ENCODE results near the gene PRPF38B.
"Not testable (repeated sequence)": the region's sequence is repeated elsewhere in the genome, so short reads cannot be mapped to it uniquely, and the experiment has no call there.

The PRPF38B gene

GRCh38 chr1:108681701-108682100, 10.4 kb upstream of the PRPF38B start:
- DNase-seq: not testable (repeated sequence)

- DNase-seq: no peak
Observed at GRCh38 chr1:108685529-108685928, 6.6 kb upstream of the PRPF38B start.

GRCh38 chr1:108686614-108687313, 5.3 kb upstream of the PRPF38B start:
- no peak for DNase-seq

GRCh38 chr1:108691128-108691941, 775 bp upstream of the PRPF38B start:
- DNase-seq: no peak

GRCh38 chr1:108692724-108693655, 880 bp downstream of the PRPF38B start:
- DNase-seq: peak; percentile 44

GRCh38 chr1:108695535-108695934, 3.4 kb downstream of the PRPF38B start:
- DNase-seq: no peak

- no peak for DNase-seq
Observed at GRCh38 chr1:108699375-108700332, 7.5 kb downstream of the PRPF38B start.

- no peak for DNase-seq
Observed at GRCh38 chr1:108701176-108701849, 9.2 kb downstream of the PRPF38B start.

- DNase-seq: not testable (repeated sequence)
Observed at GRCh38 chr1:108702109-108702508, 10.0 kb downstream of the PRPF38B start.

- DNase-seq: no peak
Observed at GRCh38 chr1:108703939-108704338, 11.8 kb downstream of the PRPF38B start.

GRCh38 chr1:108704496-108704895, 12.4 kb downstream of the PRPF38B start:
- DNase-seq: no peak

GRCh38 chr1:108706643-108707042, 14.5 kb downstream of the PRPF38B start:
- no peak for DNase-seq

- DNase-seq: no peak
Observed at GRCh38 chr1:108708691-108709660, 16.9 kb downstream of the PRPF38B start.

- no peak for DNase-seq
Observed at GRCh38 chr1:108712606-108713150, 20.6 kb downstream of the PRPF38B start, which contains the start of gene FNDC7. Gene FNDC7 (plus strand): TSS chr1:108712908. CDS start chr1:108712934, 26 bp downstream.

- no peak for DNase-seq
Observed at GRCh38 chr1:108715932-108716331, 23.8 kb downstream of the PRPF38B start.

- no peak for DNase-seq
Observed at GRCh38 chr1:108716437-108717230, 24.5 kb downstream of the PRPF38B start.

GRCh38 chr1:108717774-108718316, 25.7 kb downstream of the PRPF38B start:
- no peak for DNase-seq

GRCh38 chr1:108718927-108719655, 27.0 kb downstream of the PRPF38B start:
- DNase-seq: no peak

Measured in DMS153 (cell line).